Skin of body (tissue), 2 donors: ENCODE measurements around the gene NXT2. TPM values are rescaled to one million over a fixed set of nuclear protein-coding genes. Genes with fewer than 3 reads are reported as not detected.
"Not testable (repeated sequence)": the region's sequence is repeated elsewhere in the genome, so short reads cannot be mapped to it uniquely, and the experiment has no call there.

ENCODE experiments used
- DNase-seq: peaks from one replicate; lab custom pipeline; 2025; lab: John Stamatoyannopoulos, UW
- total RNA-seq: library from RNA; depleted of rRNA; stranded (reverse); fragments of >200 nt; gene quantifications from one replicate; pipeline ENCODE4 v1.2.3, GENCODE V29; 2014

Gene NXT2
- 15.2 TPM for total RNA-seq

DNA sequence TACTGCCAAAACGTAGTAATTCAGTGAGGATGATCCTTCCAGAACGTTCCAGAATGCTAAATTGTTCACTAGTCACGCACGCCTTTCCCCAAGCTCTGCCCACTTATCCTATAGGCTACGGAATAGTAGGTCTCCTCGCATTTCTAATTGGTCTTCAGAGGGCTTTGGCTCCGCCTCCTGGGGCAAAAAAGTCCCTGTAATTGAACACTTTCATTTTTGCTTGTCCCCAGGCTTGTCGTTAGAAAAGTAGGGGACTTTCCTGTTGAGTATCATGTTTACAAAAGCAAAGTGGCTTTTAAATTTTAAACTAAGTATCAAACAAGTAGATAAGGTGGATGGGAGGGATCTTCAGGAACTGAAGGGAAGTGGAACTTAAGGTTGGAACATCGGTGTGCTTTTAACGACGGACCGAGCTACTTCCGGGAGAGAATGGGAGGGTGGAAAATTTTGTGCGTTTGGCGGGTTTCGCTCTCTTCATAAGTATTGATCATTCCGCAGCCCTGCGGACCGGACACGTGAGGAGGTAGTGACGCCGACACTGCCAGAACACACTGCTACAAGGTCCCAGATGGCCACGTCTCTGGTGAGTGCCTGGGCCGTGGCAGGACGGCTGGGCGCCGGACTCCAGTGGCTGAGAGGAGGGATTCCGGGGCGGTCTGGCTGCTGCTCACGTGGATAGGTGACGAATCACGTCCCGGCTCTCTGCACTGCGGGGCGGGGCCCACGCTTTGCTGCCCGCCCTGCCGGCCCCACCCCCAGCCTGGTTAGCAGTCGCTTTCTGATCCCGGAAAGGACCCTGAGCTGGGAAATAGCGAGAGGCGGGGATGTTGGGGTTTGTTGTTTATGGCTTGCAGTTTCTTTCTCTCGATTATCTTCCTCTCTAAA is at the start of gene NXT2:
Gene NXT2 (plus strand): TSS at position 406 of the 885 bp plus-strand sequence. CDS start 163 bp downstream, at position 569.
- peak; percentile 88 for DNase-seq

GRCh38 chrX:109487640-109488039 is 49.0 kb upstream of the NXT2 start:
- no peak for DNase-seq

DNA sequence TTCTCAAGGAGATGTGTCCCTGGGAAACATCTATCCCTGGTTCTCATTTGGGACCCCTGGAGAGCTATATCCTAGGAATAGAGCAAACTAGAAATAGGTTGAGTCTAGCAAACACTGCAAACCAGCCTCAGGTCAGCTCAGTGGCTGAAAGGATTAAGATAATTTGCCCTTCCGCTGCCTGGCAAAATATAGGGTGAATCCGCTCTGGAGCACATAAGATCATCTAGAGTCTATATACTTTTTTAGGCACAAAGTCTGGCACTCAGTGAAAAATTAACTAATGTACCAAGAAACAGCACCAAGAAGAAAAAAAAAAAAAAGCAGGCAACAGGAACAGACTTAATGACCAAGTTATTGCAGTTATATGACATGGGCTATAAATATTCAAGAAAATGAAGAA is 47.5 kb upstream of the NXT2 start:
- no peak for DNase-seq

DNA sequence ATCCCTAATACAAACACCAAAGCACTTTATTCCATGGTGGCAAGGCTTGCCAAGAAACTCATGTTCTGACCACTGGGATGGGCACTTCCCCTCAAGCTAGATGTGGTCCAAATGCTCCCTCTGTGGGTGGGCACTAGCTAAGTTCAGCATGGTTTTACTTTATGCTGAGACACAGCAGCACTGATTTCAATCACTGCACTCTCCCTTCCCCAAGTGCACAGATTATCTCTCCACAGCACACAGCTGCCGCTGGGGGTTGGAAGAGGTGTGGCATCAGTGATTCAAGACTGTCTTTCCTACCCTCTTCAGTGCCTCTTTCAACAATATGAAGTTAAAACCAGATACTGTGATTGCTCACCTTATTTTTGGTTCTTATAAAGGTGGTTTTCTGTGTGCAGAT is 38.2 kb upstream of the NXT2 start:
- no peak for DNase-seq

DNA sequence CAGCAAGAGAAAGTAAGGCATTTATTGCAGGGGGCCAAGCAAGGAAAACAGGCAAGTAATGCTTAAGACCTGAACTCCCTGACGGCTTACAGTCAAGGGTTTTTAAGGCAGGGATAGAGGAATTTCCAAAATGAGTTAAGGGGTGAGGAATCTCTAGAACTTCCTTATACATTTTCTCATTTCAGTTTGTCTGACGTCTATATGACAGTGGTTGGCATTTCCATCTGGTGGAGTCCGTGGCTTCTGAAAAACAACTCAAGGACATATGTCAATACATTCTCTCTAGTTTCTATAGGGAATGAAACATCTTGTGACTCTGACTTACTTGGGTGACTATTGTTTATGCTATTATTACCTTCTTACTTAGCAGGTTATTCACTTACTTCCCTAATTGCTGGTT is 35.5 kb upstream of the NXT2 start:
- no peak for DNase-seq

- DNase-seq: no peak
Measured at GRCh38 chrX:109508915-109509314, 27.7 kb upstream of the NXT2 start.

GRCh38 chrX:109511113-109511512 is 25.5 kb upstream of the NXT2 start:
- no peak for DNase-seq

DNA sequence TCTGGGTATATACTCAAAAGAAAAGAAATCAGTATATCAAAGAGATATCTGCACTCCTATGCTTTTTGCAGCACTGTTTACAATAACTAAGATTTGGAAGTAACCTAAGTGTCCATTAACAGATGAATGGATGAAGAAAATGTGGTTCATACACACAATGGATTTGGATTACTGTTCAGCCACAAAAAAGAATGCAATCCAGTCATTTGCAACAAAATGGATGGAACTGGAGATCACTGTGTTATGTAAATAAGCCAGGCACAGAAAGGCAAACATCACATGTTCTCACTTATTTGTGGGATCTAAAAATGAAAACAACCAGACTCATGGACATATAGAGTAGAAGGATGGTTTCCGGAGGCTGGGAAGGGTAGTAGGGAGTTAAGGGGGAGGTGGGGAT is 17.6 kb upstream of the NXT2 start:
- DNase-seq: no peak

DNA sequence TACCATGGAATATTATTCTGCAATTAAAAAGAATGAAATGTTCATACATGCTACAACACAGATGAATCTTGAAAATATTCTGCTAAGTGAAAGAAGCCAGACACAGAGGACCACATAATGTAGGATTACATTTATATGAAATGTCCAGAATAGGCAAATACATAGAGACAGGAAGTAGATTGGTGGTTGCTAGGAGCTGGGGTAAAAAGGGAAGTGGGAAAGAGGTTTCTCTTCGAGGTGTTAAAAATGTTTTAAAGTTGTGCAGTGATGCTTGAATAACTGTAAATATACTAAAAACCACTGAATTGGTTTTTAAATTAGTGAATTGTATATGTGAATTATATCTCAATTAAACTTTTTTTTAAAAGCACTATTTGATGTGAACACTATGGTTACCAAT is 3.6 kb upstream of the NXT2 start:
- DNase-seq: no peak

GRCh38 chrX:109533631-109534030 is 3.0 kb upstream of the NXT2 start:
- DNase-seq: no peak

DNA sequence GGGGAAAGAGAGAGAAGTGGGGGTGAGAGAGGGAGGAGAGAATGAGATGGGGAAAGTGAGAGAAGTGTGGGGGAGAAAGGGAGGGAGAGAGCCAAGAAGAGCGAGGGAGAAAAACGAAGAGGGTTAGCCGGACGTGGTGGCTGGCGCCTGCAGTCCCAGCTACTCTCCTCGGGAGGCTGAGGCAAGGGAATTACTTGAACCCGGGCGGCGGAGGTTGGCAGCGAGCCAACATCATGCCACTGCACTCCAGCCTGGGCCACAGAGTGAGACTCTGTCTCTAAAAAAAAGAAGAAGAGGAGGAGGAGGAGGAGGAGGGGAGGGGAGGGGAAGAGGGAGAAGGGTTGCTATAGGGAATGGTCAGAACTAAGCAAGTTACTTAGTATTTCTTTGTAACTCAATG is 1.7 kb upstream of the NXT2 start:
- no peak for DNase-seq

DNA sequence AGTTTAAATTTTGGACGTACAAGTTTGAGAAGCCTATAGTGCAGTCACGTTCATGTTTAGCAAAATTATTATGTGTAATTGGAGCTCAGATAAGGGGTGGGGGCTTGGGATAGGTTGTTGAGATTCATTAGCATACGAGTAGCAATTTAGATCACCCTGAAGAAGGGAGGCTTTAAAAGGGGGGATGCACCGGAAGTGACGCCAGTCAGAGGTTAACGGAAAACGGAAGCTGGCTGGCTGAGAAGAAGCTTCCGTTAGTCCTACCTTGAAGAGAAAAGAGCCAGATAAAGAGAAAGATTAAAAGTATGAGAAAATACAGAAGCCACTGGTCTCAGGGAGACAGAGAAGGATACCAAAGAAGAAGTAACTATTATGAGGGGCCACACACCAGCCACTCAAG is 1.1 kb upstream of the NXT2 start:
- DNase-seq: no peak

- DNase-seq: peak; percentile 66
Measured at GRCh38 chrX:109537324-109537665, 651 bp downstream of the NXT2 start.

DNA sequence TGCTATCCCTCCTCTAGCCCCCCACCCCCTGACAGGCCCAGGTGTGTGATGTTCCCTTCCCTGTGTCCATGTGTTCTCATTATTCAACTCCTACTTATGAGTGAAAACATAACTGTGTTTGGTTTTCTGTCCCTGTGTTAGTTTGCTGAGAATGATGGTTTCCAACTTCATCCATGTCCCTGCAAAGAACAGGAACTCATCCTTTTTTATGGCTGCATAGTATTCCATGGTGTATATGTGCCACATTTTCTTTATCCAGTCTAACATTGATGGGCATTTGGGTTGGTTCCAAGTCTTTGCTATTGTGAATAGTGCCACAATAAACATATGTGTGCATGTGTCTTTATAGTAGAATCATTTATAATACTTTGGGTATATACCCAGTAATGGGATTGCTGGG is 2.4 kb downstream of the NXT2 start:
- not testable (repeated sequence) for DNase-seq

GRCh38 chrX:109553862-109554261 is 17.2 kb downstream of the NXT2 start:
- no peak for DNase-seq

DNA sequence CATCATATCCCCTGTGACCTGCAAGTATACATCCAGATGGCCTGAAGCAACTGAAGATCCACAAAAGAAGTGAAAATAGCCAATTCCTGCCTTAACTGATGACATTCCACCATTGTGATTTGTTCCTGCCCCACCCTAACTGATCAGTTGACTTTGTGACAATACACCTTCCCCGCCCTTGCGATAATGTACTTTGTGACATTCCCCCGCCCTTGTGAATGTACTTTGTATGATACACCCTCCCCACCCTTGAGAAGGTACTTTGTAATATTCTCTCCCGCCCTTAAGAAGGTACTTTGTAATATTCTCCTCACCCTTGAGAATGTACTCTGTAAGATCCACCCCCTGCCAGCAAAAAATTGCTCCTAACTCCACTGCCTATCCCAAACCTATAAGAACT is 39.4 kb downstream of the NXT2 start:
- DNase-seq: not testable (repeated sequence)

DNA sequence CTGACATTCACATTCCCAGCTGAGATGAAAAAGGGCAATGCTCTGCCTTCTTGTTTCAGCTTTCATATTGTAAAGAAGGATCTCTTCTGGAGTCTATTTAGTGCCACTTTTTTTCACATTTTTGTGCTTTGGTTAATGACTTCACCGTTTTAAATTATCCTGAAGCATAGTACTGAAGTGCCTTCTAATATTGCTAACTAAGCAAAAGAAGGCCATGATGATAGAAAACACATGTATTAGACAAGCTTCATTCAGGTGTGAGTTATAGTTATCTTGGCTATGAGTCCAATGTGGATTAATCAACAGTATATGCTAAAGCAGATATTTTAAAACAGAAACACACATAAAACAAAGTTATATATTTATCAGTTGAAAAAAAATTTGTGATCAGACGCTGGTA is 40.4 kb downstream of the NXT2 start:
- no peak for DNase-seq

GRCh38 chrX:109578916-109579315 is 42.3 kb downstream of the NXT2 start:
- DNase-seq: no peak

DNA sequence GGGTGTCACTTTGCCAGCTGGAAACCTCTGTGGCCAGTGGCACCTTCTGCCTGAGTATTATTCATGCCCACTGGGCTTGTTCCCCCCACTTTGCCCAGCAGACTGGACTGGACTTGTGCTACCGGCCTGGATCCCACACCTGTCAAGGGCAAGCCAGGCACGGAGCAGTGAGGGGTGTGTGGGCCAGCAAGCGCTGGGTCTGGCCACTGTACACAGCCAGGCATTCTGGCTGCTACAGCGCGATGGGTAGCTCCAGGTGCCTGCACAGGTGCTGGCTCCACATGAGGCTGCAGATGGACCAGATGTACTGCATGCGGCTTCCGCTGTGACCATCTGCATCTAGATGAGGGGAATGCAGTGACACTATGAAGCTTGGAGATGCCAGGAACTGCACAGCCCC is 48.8 kb downstream of the NXT2 start:
- no peak for DNase-seq

GRCh38 chrX:109590176-109590575 is 53.5 kb downstream of the NXT2 start:
- no peak for DNase-seq
